SK-N-MC (cell line): Measurements from ENCODE around the gene CDHR4.

Experiments
- DNase-seq: peaks from one replicate; pipeline ENCODE4 v3.0.0-alpha.2; 2011; ENCODE audit warnings: low read depth, low spot score
- H3K27ac ChIP-seq: fragments of 200-600 bp; sonication (generic); 2 replicates; pipeline ENCODE4 v1.5.1; 2016; ENCODE audit warnings: mixed run types
- H3K36me3 ChIP-seq: fragments of 200-600 bp; sonication (generic); 2 replicates; pipeline ENCODE4 v1.6.1; 2017; ENCODE audit warnings: antibody characterized with exemption, low read length, mixed read lengths; ENCODE audit not compliant: insufficient read depth
- H3K4me3 ChIP-seq: fragments of 200-600 bp; sonication (generic); 2 replicates; pipeline ENCODE4 v1.5.1; 2016
- H3K9ac ChIP-seq: fragments of 200-600 bp; sonication (generic); 2 replicates; pipeline ENCODE4 v1.8.0; 2017; ENCODE audit warnings: mixed run types, mixed read lengths; ENCODE audit not compliant: insufficient read length
- H3K9me3 ChIP-seq: fragments of 200-600 bp; sonication (generic); 2 replicates; pipeline ENCODE4 v1.6.1; 2017; ENCODE audit warnings: low read depth, mild to moderate bottlenecking, antibody characterized with exemption, low read length, moderate library complexity, mixed read lengths
- EZH2 ChIP-seq: fragments of 200-600 bp; sonication (generic); IDR thresholded peaks from one replicate; pipeline ENCODE4 v1.6.1; 2017; ENCODE audit warnings: antibody characterized with exemption
- FOXP2 ChIP-seq: optimal IDR thresholded peaks from 2 replicates; pipeline ENCODE3; 2011; ENCODE audit warnings: mild to moderate bottlenecking, moderate library complexity; ENCODE audit not compliant: insufficient read depth; ENCODE audit errors: extremely low read length, control extremely low read depth
- POLR2AphosphoS5 ChIP-seq: IDR thresholded peaks from 2 replicates; pipeline ENCODE4 v1.6.1; 2012; ENCODE audit warnings: mild to moderate bottlenecking, low read depth, low read length, borderline replicate concordance

CDHR4 gene

DNA sequence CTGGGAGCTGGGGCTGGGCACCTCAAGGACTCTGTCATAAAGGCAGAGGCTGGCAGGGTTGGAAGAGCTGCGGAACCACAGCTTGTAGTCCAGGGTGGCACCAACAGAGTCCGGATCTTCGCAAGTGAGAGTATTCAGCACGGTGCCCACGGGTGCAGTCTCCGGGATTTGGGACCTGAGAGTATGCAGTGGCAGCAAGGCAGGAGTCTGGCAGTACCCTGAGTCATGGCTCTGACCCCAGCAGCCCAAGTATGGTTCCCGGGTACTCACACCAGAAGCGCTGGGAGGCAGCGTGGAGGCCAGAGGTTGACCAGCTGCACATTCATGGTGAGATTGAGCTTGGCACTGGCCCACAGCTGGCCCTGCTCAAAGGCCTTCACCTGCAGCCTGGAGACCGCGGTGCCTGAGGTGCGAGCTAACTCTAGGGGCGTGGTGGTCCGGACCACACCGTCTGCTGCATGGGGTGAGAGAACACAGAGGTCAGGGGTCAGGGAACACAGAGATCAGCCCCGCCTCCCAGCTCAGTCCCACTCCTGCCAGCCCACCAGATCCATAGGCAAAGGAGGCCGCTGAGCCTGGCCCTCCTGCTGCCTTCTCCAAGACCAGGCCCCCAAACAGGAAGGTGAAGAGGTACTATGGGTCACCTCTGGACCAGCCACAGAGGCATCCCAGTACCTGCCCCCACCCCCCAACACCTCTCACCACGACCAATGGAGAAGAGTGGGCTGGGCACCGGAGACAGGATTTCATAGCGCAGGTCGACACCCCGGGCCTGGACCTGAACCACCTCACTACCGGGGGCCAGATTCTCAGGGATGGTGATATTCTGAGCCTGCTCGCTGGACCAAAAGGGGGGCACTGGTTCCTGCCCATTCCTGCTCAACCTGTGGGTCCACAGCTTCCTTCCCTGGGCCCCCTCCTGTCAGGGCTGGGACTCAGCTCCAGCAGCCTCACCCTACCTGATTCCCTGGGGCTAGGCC, 4.5 kb downstream of the CDHR4 start:
- no peak for DNase-seq
- Histone ChIP-seq H3K9ac (no peak overlapping the region), H3K4me3 (no peak overlapping the region), H3K9me3 (no peaks in the 10 kb centered on the region), H3K36me3 (no peaks in the 10 kb centered on the region), H3K27ac (no peak overlapping the region)
- no peak for TF ChIP-seq POLR2AphosphoS5
- TF ChIP-seq EZH2: no peak
- TF ChIP-seq FOXP2: no peak

DNA sequence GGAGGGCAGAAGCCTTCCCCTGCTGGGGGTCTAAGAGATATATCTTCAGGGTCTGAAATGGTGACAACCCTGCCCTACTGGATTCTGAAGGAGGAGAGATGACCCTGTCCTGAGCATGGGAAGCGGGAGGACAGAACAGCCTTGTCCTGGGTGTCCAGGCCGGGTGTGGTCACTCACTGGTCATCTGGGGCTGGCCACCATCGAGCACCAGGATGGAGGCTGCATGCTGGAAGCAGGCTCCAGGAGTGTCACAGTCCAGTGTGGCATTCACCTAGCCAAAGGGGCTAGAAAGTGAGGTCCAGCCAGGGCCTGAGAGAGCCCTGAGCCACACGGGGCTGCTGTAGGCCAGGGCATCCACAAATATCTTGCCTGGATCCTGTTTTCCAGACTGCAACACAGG, 5.2 kb downstream of the CDHR4 start:
- DNase-seq: no peak
- no peak overlapping the region for H3K9ac ChIP-seq
- TF ChIP-seq POLR2AphosphoS5 (no peak), FOXP2 (no peak), EZH2 (no peak)

GRCh38 chr3:49793486-49794085, 6.1 kb downstream of the CDHR4 start:
- no peak overlapping the region for H3K9ac ChIP-seq
- H3K36me3 ChIP-seq: no peaks in the 10 kb centered on the region
- no peak overlapping the region for H3K27ac ChIP-seq
- TF ChIP-seq FOXP2: no peak
- no peak for TF ChIP-seq POLR2AphosphoS5
- no peak for TF ChIP-seq EZH2
- DNase-seq: no peak
- no peaks in the 10 kb centered on the region for H3K9me3 ChIP-seq
- no peak overlapping the region for H3K4me3 ChIP-seq

More for the DNA sequence above, 5.2 kb downstream of the CDHR4 start:
- H3K27ac ChIP-seq: no peak overlapping the region
- H3K9me3 ChIP-seq: no peaks in the 10 kb centered on the region
- H3K4me3 ChIP-seq: no peak overlapping the region
- H3K36me3 ChIP-seq: no peaks in the 10 kb centered on the region

DNA sequence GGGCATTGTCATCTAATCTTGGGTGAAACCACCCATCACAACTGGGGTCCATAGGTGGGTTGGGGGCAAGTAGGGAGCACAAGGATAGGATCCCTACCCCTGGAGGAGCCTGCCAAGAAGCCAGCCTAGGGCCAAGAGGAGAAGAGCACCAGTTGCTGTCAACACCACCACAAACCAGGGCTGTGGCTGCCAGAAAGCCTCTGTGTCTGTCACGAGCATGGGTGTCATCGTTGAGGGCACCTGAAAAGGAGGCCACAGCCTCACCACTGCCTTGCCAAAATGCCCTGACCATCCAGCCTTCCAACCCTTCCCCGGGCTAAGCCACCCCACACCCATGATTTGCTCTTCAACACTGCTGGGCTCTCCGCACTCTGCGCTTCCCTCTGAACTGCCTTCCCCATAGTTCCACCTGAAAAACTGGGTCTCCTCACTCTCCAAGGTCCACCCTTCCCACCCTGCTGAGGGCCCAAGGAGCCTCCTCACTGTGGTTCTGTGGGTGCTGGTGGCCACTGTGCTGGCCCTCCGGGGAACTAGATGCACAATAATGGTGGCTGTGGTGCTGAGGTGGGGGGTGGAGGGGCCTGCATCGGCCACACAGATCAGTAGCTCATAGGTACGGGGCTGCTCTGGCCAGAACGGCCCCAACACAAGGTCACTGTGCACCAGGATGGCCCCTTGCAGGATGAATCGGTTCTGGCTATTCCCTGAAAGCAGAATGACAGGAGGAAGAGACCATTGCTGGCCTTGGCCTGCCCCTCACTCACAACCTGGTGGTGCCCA, 7.1 kb downstream of the CDHR4 start:
- no peak for TF ChIP-seq FOXP2
- TF ChIP-seq EZH2: no peak
- no peak for TF ChIP-seq POLR2AphosphoS5
- DNase-seq: no peak
- no peaks in the 10 kb centered on the region for H3K36me3 ChIP-seq
- no peak overlapping the region for H3K4me3 ChIP-seq
- H3K9me3 ChIP-seq: no peaks in the 10 kb centered on the region
- H3K27ac ChIP-seq: no peak overlapping the region
- H3K9ac ChIP-seq: no peak overlapping the region

GRCh38 chr3:49791571-49791970, 8.1 kb downstream of the CDHR4 start:
- Histone ChIP-seq H3K9me3 (no peaks in the 10 kb centered on the region), H3K36me3 (no peaks in the 10 kb centered on the region), H3K27ac (no peak overlapping the region), H3K9ac (no peak overlapping the region), H3K4me3 (no peak overlapping the region)
- TF ChIP-seq POLR2AphosphoS5: no peak
- no peak for TF ChIP-seq FOXP2
- TF ChIP-seq EZH2: no peak
- no peak for DNase-seq

GRCh38 chr3:49790626-49791411, 8.9 kb downstream of the CDHR4 start:
- DNase-seq: no peak
- Histone ChIP-seq H3K9me3 (no peaks in the 10 kb centered on the region), H3K4me3 (no peak overlapping the region), H3K27ac (no peak overlapping the region), H3K9ac (no peak overlapping the region), H3K36me3 (no peaks in the 10 kb centered on the region)
- no peak for TF ChIP-seq EZH2
- TF ChIP-seq FOXP2: no peak

- Histone ChIP-seq H3K27ac (no peak overlapping the region), H3K9me3 (no peaks in the 10 kb centered on the region), H3K9ac (no peak overlapping the region), H3K4me3 (no peak overlapping the region), H3K36me3 (no peaks in the 10 kb centered on the region)
- DNase-seq: no peak
- TF ChIP-seq FOXP2: no peak
- no peak for TF ChIP-seq EZH2
- no peak for TF ChIP-seq POLR2AphosphoS5
Measured at GRCh38 chr3:49788056-49788455, 11.6 kb downstream of the CDHR4 start.
